GM23338 (cell line): ENCODE measurements around the gene HS3ST1. TPM values are rescaled to one million over a fixed set of nuclear protein-coding genes. Genes with fewer than 3 reads are reported as not detected.

ENCODE experiments used
- ATAC-seq: fragments of 200-7000 bp; cut with Tn5 transposase; 3 replicates; pipeline ENCODE4 v1.9.1; 2020
- DNase-seq: peaks from one replicate; pipeline ENCODE4 v3.0.0-alpha.2; 2015; ENCODE audit warnings: low spot score
- H2AFZ ChIP-seq: fragments of 200-600 bp; sonication (generic); 2 replicates; pipeline ENCODE4 v1.8.0; 2016; ENCODE audit warnings: antibody characterized with exemption, mild to moderate bottlenecking, moderate library complexity
- H3F3A ChIP-seq: fragments of 200-600 bp; sonication (generic); replicated peaks from 2 replicates; pipeline ENCODE4 v1.8.0; 2017; ENCODE audit warnings: antibody characterized with exemption, mixed run types, low read depth
- H3K27ac ChIP-seq: fragments of 200-600 bp; sonication (generic); 2 replicates; pipeline ENCODE4 v1.6.1; 2016; ENCODE audit warnings: low read depth
- H3K27me3 ChIP-seq: fragments of 200-600 bp; sonication (generic); 2 replicates; pipeline ENCODE4 v1.8.0; 2016; ENCODE audit warnings: mild to moderate bottlenecking, mixed run types, moderate library complexity; ENCODE audit not compliant: insufficient read depth
- H3K36me3 ChIP-seq: fragments of 200-600 bp; sonication (generic); 2 replicates; pipeline ENCODE4 v1.8.0; 2016; ENCODE audit warnings: mild to moderate bottlenecking; ENCODE audit not compliant: insufficient read depth
- H3K4me1 ChIP-seq: fragments of 200-600 bp; sonication (generic); 2 replicates; pipeline ENCODE4 v1.8.0; 2016; ENCODE audit warnings: mild to moderate bottlenecking, moderate library complexity; ENCODE audit not compliant: insufficient read depth
- H3K4me2 ChIP-seq: fragments of 200-600 bp; sonication (generic); 2 replicates; pipeline ENCODE4 v1.7.1; 2017; ENCODE audit warnings: mixed run types
- H3K4me3 ChIP-seq: fragments of 200-600 bp; sonication (generic); 2 replicates; pipeline ENCODE4 v1.6.1; 2016; ENCODE audit warnings: mixed run types
- H3K79me2 ChIP-seq: fragments of 200-600 bp; sonication (generic); replicated peaks from 2 replicates; pipeline ENCODE4 v1.8.0; 2017; ENCODE audit warnings: mild to moderate bottlenecking; ENCODE audit not compliant: insufficient read depth
- H3K9me2 ChIP-seq: fragments of 200-600 bp; sonication (generic); 2 replicates; pipeline ENCODE4 v1.8.0; 2017; ENCODE audit not compliant: insufficient read depth
- H4K20me1 ChIP-seq: fragments of 200-600 bp; sonication (generic); replicated peaks from 2 replicates; pipeline ENCODE4 v1.8.0; 2017; ENCODE audit warnings: mild to moderate bottlenecking; ENCODE audit not compliant: insufficient read depth
- H3K27ac Mint-ChIP-seq: 2 replicates; pipeline ENCODE4 v1.8.0; 2020; ENCODE audit warnings: inconsistent platforms, mild to moderate bottlenecking, moderate library complexity, mixed read lengths
- H3K27me3 Mint-ChIP-seq: 3 replicates; pipeline ENCODE4 v1.8.0; 2022; ENCODE audit warnings: low read depth, mild to moderate bottlenecking, moderate library complexity, mixed read lengths, inconsistent platforms; ENCODE audit not compliant: insufficient read depth, poor library complexity
- H3K36me3 Mint-ChIP-seq: 3 replicates; pipeline ENCODE4 v1.8.0; 2021; ENCODE audit warnings: low read depth, mild to moderate bottlenecking, inconsistent platforms, moderate library complexity, mixed read lengths
- H3K4me1 Mint-ChIP-seq: 3 replicates; pipeline ENCODE4 v1.8.0; 2020; ENCODE audit warnings: mild to moderate bottlenecking, inconsistent platforms, mixed read lengths
- H3K4me3 Mint-ChIP-seq: 3 replicates; pipeline ENCODE4 v1.8.0; 2021; ENCODE audit warnings: moderate library complexity, mild to moderate bottlenecking, inconsistent platforms, mixed read lengths
- H3K9me3 Mint-ChIP-seq: 3 replicates; pipeline ENCODE4 v1.8.0; 2020; ENCODE audit warnings: moderate library complexity, mild to moderate bottlenecking, inconsistent platforms, mixed read lengths
- CREB1 ChIP-seq: fragments of 250-450 bp; sonication (Bioruptor Pico); IDR thresholded peaks from 2 replicates; pipeline ENCODE4 v1.5.0; 2020; ENCODE audit warnings: low read depth, mild to moderate bottlenecking, moderate library complexity
- EZH2phosphoT487 ChIP-seq: fragments of 200-600 bp; sonication (generic); IDR thresholded peaks from one replicate; pipeline ENCODE4 v1.8.1; 2018; ENCODE audit warnings: antibody characterized with exemption; ENCODE audit not compliant: unreplicated experiment
- JUNB ChIP-seq: IDR thresholded peaks from one replicate; pipeline ENCODE4 v1.6.1; 2016; ENCODE audit warnings: antibody characterized with exemption; ENCODE audit not compliant: unreplicated experiment
- NANOG ChIP-seq: IDR thresholded peaks from 2 replicates; pipeline ENCODE4 v1.6.1; 2016; ENCODE audit warnings: antibody characterized with exemption, borderline replicate concordance
- POLR2AphosphoS5 ChIP-seq: IDR thresholded peaks from 2 replicates; pipeline ENCODE4 v1.6.1; 2016; ENCODE audit warnings: antibody characterized with exemption, low read depth
- STAT1 ChIP-seq: IDR thresholded peaks from one replicate; pipeline ENCODE4 v1.6.1; 2016; ENCODE audit warnings: antibody characterized with exemption; ENCODE audit not compliant: unreplicated experiment
- ZNF331 ChIP-seq: fragments of 250-450 bp; sonication (Bioruptor Pico); IDR thresholded peaks from 2 replicates; pipeline ENCODE4 v1.5.0; 2020; ENCODE audit warnings: low read depth, mild to moderate bottlenecking, moderate library complexity
- polyA plus RNA-seq: library from polyadenylated mRNA; unstranded; fragments of >200 nt; fragmentation: Nextera tagmentation; extraction: Ambion mirVana; gene quantifications from 2 replicates; pipeline ENCODE4 v1.2.1, GENCODE V29; 2016
- total RNA-seq: library from RNA; depleted of rRNA; stranded (reverse); fragments of >200 nt; shearing (Covaris generic); gene quantifications from 2 replicates; pipeline ENCODE4 v1.2.3, GENCODE V29; 2014
- TF ChIP-seq, protein P1 (sequence below), 2 experiments: fragments of 200-600 bp in 1 of 2; sonication (generic) in 1 of 2; conservative IDR thresholded peaks; 2 replicates each; pipeline versions ENCODE4 v1.5.1 to v1.6.1; 2016 to 2017; ENCODE audit warnings: antibody characterized with exemption in 2 of 2, low read depth in 2 of 2, mild to moderate bottlenecking in 2 of 2, moderate library complexity in 1 of 2
- TF ChIP-seq, protein P2 (sequence below): IDR thresholded peaks from one replicate; pipeline ENCODE4 v1.6.1; 2018; ENCODE audit warnings: antibody characterized with exemption; ENCODE audit not compliant: unreplicated experiment
- TF ChIP-seq, protein P3 (sequence below): IDR thresholded peaks from 2 replicates; pipeline ENCODE4 v1.6.1; 2016; ENCODE audit warnings: antibody characterized with exemption

HS3ST1 gene
- total and polyA plus RNA-seq, 2 experiments from 2014 or later: 0.94 to 1.3 TPM

DNA sequence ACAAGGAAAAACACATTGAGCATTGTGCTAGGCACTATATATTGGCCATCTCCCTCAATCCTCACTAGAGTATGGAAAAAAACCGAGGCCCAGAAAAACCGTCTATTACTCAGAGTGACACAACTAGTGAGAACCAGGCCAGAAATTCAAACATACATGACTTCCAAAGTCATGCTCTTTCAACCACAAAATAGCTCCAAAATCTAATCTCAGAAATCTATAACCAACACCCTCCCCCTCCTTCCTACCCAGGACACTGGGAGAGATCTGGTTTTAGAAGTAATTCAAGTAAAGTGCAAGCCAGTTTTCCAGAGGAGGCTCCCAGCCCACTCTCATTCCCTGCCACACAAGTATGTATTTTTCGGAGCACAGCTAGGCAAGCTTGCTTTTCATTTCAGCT lies 7.6 kb downstream of the HS3ST1 start (continued):
- TF ChIP-seq, protein P1, sequence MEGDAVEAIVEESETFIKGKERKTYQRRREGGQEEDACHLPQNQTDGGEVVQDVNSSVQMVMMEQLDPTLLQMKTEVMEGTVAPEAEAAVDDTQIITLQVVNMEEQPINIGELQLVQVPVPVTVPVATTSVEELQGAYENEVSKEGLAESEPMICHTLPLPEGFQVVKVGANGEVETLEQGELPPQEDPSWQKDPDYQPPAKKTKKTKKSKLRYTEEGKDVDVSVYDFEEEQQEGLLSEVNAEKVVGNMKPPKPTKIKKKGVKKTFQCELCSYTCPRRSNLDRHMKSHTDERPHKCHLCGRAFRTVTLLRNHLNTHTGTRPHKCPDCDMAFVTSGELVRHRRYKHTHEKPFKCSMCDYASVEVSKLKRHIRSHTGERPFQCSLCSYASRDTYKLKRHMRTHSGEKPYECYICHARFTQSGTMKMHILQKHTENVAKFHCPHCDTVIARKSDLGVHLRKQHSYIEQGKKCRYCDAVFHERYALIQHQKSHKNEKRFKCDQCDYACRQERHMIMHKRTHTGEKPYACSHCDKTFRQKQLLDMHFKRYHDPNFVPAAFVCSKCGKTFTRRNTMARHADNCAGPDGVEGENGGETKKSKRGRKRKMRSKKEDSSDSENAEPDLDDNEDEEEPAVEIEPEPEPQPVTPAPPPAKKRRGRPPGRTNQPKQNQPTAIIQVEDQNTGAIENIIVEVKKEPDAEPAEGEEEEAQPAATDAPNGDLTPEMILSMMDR (conservative IDR thresholded peaks at IDR 0.05; ENCODE audit: low read depth in 2 of 2): no peak
- TF ChIP-seq CREB1 (CRISPR knock-in tag): no peak
- no peak for TF ChIP-seq STAT1
- TF ChIP-seq POLR2AphosphoS5: no peak

DNA sequence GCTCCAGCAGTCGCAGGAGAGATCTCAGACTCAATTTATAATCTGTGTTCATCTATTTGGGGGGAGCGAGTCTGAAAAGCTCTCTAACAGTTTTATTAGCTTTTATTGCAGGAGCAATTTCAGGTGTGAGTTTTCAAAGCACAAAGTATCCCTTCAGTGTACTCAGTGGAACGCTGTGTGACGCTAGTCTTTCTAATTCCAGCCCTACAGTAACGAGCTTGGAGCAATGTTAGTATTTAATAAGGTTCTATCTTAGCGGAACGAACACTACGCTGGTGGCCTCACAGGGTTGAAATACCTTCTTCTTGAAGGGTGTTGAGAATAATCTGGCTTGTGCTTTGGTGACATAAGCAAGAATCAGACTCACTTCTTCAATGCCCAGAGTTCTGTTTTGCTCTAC lies 8.4 kb downstream of the HS3ST1 start:
- H2AFZ ChIP-seq: no peak overlapping the region
- H3K4me2 ChIP-seq: no peak overlapping the region
- Mint-ChIP-seq H3K4me3 (no peak overlapping the region), H3K36me3 (no peaks in the 10 kb centered on the region), H3K9me3 (no peaks in the 10 kb centered on the region), H3K4me1 (peaks cover 17% of the 10 kb centered on the region), H3K27ac (no peak overlapping the region), H3K27me3 (no peaks in the 10 kb centered on the region)
- no peak overlapping the region for H3K27ac ChIP-seq
- H3K27me3 ChIP-seq: peaks cover 2% of the 10 kb centered on the region; the same call in 1 of the 2 replicates
- no peaks in the 10 kb centered on the region for H3F3A ChIP-seq
- ATAC-seq (no peak), DNase-seq (no peak)
- H3K9me2 ChIP-seq: no peaks in the 10 kb centered on the region
- no peak overlapping the region for H3K4me3 ChIP-seq
- no peaks in the 10 kb centered on the region for H3K36me3 ChIP-seq
- peaks cover 5% of the 10 kb centered on the region; the same call in 1 of the 2 replicates for H4K20me1 ChIP-seq
- no peaks in the 10 kb centered on the region for H3K79me2 ChIP-seq
- no peaks in the 10 kb centered on the region for H3K4me1 ChIP-seq
- TF ChIP-seq, protein P1 (conservative IDR thresholded peaks at IDR 0.05; ENCODE audit: low read depth in 2 of 2): no peak
- no peak for TF ChIP-seq CREB1 (CRISPR knock-in tag)
- TF ChIP-seq, protein P2, sequence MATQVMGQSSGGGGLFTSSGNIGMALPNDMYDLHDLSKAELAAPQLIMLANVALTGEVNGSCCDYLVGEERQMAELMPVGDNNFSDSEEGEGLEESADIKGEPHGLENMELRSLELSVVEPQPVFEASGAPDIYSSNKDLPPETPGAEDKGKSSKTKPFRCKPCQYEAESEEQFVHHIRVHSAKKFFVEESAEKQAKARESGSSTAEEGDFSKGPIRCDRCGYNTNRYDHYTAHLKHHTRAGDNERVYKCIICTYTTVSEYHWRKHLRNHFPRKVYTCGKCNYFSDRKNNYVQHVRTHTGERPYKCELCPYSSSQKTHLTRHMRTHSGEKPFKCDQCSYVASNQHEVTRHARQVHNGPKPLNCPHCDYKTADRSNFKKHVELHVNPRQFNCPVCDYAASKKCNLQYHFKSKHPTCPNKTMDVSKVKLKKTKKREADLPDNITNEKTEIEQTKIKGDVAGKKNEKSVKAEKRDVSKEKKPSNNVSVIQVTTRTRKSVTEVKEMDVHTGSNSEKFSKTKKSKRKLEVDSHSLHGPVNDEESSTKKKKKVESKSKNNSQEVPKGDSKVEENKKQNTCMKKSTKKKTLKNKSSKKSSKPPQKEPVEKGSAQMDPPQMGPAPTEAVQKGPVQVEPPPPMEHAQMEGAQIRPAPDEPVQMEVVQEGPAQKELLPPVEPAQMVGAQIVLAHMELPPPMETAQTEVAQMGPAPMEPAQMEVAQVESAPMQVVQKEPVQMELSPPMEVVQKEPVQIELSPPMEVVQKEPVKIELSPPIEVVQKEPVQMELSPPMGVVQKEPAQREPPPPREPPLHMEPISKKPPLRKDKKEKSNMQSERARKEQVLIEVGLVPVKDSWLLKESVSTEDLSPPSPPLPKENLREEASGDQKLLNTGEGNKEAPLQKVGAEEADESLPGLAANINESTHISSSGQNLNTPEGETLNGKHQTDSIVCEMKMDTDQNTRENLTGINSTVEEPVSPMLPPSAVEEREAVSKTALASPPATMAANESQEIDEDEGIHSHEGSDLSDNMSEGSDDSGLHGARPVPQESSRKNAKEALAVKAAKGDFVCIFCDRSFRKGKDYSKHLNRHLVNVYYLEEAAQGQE: no peak
- TF ChIP-seq ZNF331: no peak
- TF ChIP-seq POLR2AphosphoS5: no peak
- no peak for TF ChIP-seq STAT1
- TF ChIP-seq, protein P3, sequence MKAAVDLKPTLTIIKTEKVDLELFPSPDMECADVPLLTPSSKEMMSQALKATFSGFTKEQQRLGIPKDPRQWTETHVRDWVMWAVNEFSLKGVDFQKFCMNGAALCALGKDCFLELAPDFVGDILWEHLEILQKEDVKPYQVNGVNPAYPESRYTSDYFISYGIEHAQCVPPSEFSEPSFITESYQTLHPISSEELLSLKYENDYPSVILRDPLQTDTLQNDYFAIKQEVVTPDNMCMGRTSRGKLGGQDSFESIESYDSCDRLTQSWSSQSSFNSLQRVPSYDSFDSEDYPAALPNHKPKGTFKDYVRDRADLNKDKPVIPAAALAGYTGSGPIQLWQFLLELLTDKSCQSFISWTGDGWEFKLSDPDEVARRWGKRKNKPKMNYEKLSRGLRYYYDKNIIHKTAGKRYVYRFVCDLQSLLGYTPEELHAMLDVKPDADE: no peak
- TF ChIP-seq EZH2phosphoT487: no peak
- no peak for TF ChIP-seq NANOG
- TF ChIP-seq JUNB: no peak
